Measurements from ENCODE around the gene MRPL24.

GRCh38 chr1:156709757-156710489 lies 31.0 kb downstream of the MRPL24 start:
- TF ChIP-seq ZBTB7A (tag by site-specific recombination; IDR thresholded peaks at IDR 0.05; ENCODE audit: low read depth) (no peak), GLI4 (tag by site-specific recombination; IDR thresholded peaks at IDR 0.05) (no peak)

Measured in HEK293 (cell line).